HepG2 (cell line): Measurements from ENCODE around the gene AKR1C2. TPM values are rescaled to one million over a fixed set of nuclear protein-coding genes. Genes with fewer than 3 reads are reported as not detected.

Experiments used
- ATAC-seq: fragments of 200-7000 bp; cut with Tn5 transposase; 3 replicates; pipeline ENCODE4 v1.9.1; 2020; ENCODE audit warnings: mild to moderate bottlenecking, moderate library complexity
- BruUV-seq: library from RNA; stranded (reverse); fragments of 400-500 nt; replicated peaks from 2 replicates; lab custom pipeline; 2021; lab: Mats Ljungman, UMichigan
- CTCF ChIA-PET: fragments of 300-600 bp; formaldehyde crosslinking; extraction: SDS; loops from one replicate; lab custom pipeline; 2021; ENCODE audit warnings: low total read pairs, inconsistent platforms, low intra/inter-chr PET ratio; lab: Yijun Ruan, JAX
- POLR2A ChIA-PET: fragments of 350-600 bp; sonication (Branson Sonifier 250); formaldehyde crosslinking; loops from one replicate; lab custom pipeline; 2020; ENCODE audit warnings: antibody characterized with exemption, inconsistent platforms; lab: Yijun Ruan, JAX
- DNase-seq: peaks from one replicate; pipeline ENCODE4 v3.0.0-alpha.2; 2015; ENCODE audit warnings: low spot score
- FAIRE-seq: peaks from 3 replicates; lab custom pipeline; 2011; peaks lifted over from hg19 to GRCh38; lab: Jason Lieb, UNC
- H2AFZ ChIP-seq: one replicate; pipeline ENCODE4 v1.6.1; 2011; ENCODE audit warnings: low read length, inconsistent platforms
- H3K27ac ChIP-seq: fragments of 300-600 bp; 3 replicates; pipeline ENCODE4 v1.8.0; 2011; ENCODE audit warnings: mixed run types, mild to moderate bottlenecking, mixed read lengths, low read length, inconsistent platforms; ENCODE audit not compliant: insufficient read depth; ENCODE audit errors: extremely low read length
- H3K27me3 ChIP-seq, 2 experiments: fragments of 200-600 bp in 1 of 2; 2 replicates in 1 of 2; 3 replicates in 1 of 2; pipeline versions ENCODE4 v1.6.0 to v1.8.0; 2011; ENCODE audit warnings: low read length in 2 of 2, mild to moderate bottlenecking in 2 of 2, moderate library complexity in 2 of 2, inconsistent platforms in 1 of 2; ENCODE audit not compliant: insufficient read depth in 2 of 2, control insufficient read depth in 1 of 2
- H3K36me3 ChIP-seq, 2 experiments: fragments of 200-600 bp in 1 of 2; replicated peaks in 1 of 2; 2 replicates in 1 of 2; 3 replicates in 1 of 2; pipeline versions ENCODE4 v1.5.1 to v1.8.0; 2011; ENCODE audit warnings: low read length in 2 of 2, inconsistent platforms in 1 of 2; ENCODE audit not compliant: insufficient read depth in 2 of 2, control insufficient read depth in 1 of 2
- H3K4me1 ChIP-seq: 2 replicates; pipeline ENCODE4 v1.5.1; 2012; ENCODE audit warnings: low read length, inconsistent platforms; ENCODE audit not compliant: insufficient read depth
- H3K4me2 ChIP-seq: 2 replicates; pipeline ENCODE4 v1.6.0; 2011; ENCODE audit warnings: low read depth, low read length, inconsistent platforms
- H3K4me3 ChIP-seq, 3 experiments: fragments of 200-600 bp in 1 of 3; sonication (generic), shearing (Covaris generic) in 1 of 3; replicated peaks in 1 of 3; 2 replicates each; pipeline ENCODE4 v1.5.1; 2011 to 2016; ENCODE audit warnings: low read length in 3 of 3, inconsistent platforms in 2 of 3, low read depth in 2 of 3, mild to moderate bottlenecking in 2 of 3, control low read depth in 1 of 3, mixed read lengths in 1 of 3; ENCODE audit not compliant: insufficient read depth in 1 of 3
- H3K79me2 ChIP-seq: one replicate; pipeline ENCODE4 v1.6.1; 2011; ENCODE audit warnings: low read length, inconsistent platforms; ENCODE audit not compliant: insufficient read depth
- H3K9ac ChIP-seq: 2 replicates; pipeline ENCODE4 v1.6.0; 2011; ENCODE audit warnings: mild to moderate bottlenecking, low read depth, low read length, inconsistent platforms; ENCODE audit not compliant: insufficient read depth
- H3K9me3 ChIP-seq: 2 replicates; pipeline ENCODE4 v1.5.1; 2012; ENCODE audit warnings: mild to moderate bottlenecking, low read length
- H4K20me1 ChIP-seq: 2 replicates; pipeline ENCODE4 v1.6.0; 2011; ENCODE audit warnings: inconsistent platforms, mild to moderate bottlenecking, low read length, moderate library complexity; ENCODE audit not compliant: insufficient read depth
- ARNT ChIP-seq: fragments of 450-650 bp; IDR thresholded peaks from 2 replicates; pipeline ENCODE4 v1.6.1; 2017
- ATRX ChIP-seq: sonication (generic); formaldehyde crosslinking; IDR thresholded peaks from 2 replicates; pipeline ENCODE4 v1.4.0; 2020; ENCODE audit warnings: missing genetic modification reagents, borderline replicate concordance
- DNMT3B ChIP-seq: conservative IDR thresholded peaks from 2 replicates; pipeline ENCODE4 v1.6.1; 2016; ENCODE audit warnings: missing biosample characterization, control low read depth
- FOSL1 ChIP-seq: sonication (generic); formaldehyde crosslinking; IDR thresholded peaks from 2 replicates; pipeline ENCODE4 v1.9.0; 2021; ENCODE audit warnings: missing genetic modification reagents, borderline replicate concordance
- GATAD1 ChIP-seq: IDR thresholded peaks from 2 replicates; pipeline ENCODE4 v1.6.1; 2016; ENCODE audit warnings: missing genetic modification reagents, missing compliant biosample characterization
- MTA3 ChIP-seq: sonication (generic); formaldehyde crosslinking; IDR thresholded peaks from 2 replicates; pipeline ENCODE4 v1.4.0; 2020; ENCODE audit warnings: missing genetic modification reagents
- PCBP1 ChIP-seq: fragments of 200-400 bp; formaldehyde crosslinking; IDR thresholded peaks from 2 replicates; pipeline ENCODE4 v1.6.1; 2017; ENCODE audit warnings: mild to moderate bottlenecking, low read depth, low read length, borderline replicate concordance
- POLR2A ChIP-seq, 2 experiments: IDR thresholded peaks; 2 replicates each; pipeline ENCODE4 v1.6.1; 2011; ENCODE audit warnings: low read depth in 2 of 2, low read length in 2 of 2, mild to moderate bottlenecking in 1 of 2, moderate library complexity in 1 of 2; ENCODE audit not compliant: insufficient read depth in 1 of 2
- TOE1 ChIP-seq: sonication (generic); formaldehyde crosslinking; IDR thresholded peaks from 2 replicates; pipeline ENCODE4 v1.4.0; 2020; ENCODE audit warnings: mild to moderate bottlenecking, missing genetic modification reagents
- WIZ ChIP-seq: sonication (generic); formaldehyde crosslinking; IDR thresholded peaks from 2 replicates; pipeline ENCODE4 v1.5.1; 2020; ENCODE audit warnings: mild to moderate bottlenecking, missing genetic modification reagents
- ZBTB20 ChIP-seq: sonication (generic); formaldehyde crosslinking; IDR thresholded peaks from 2 replicates; pipeline ENCODE4 v1.8.1; 2023; ENCODE audit warnings: missing genetic modification reagents, low read depth, mild to moderate bottlenecking, borderline replicate concordance
- ZBTB7B ChIP-seq: sonication (generic); formaldehyde crosslinking; IDR thresholded peaks from 2 replicates; pipeline ENCODE4 v1.4.0; 2020; ENCODE audit warnings: missing genetic modification reagents
- ZNF329 ChIP-seq: sonication (generic); formaldehyde crosslinking; IDR thresholded peaks from 2 replicates; pipeline ENCODE4 v1.9.0; 2021; ENCODE audit warnings: low read depth, mild to moderate bottlenecking, missing genetic modification reagents
- ZNF737 ChIP-seq: sonication (generic); formaldehyde crosslinking; IDR thresholded peaks from 2 replicates; pipeline ENCODE4 v1.5.0; 2020; ENCODE audit warnings: missing genetic modification reagents, mild to moderate bottlenecking, borderline replicate concordance
- ZNF747 ChIP-seq: sonication (generic); formaldehyde crosslinking; IDR thresholded peaks from 2 replicates; pipeline ENCODE4 v1.8.1; 2023; ENCODE audit warnings: missing genetic modification reagents, mild to moderate bottlenecking, borderline replicate concordance
- ZSCAN9 ChIP-seq: IDR thresholded peaks from 2 replicates; pipeline ENCODE4 v1.6.1; 2016; ENCODE audit warnings: borderline replicate concordance
- WGBS: methylation state at CpG from one replicate; pipeline ENCODE4 v1.1.6; 2017; ENCODE audit warnings: low lambda C conversion rate; 5-methylcytosine and 5-hydroxymethylcytosine counted together
- in situ Hi-C: cut with HindIII; loops from 2 replicates; pipeline ENCODE4 v1.10.0; 2017; ENCODE audit warnings: low pct_unique_long_range_greater_than_20kb; ENCODE audit not compliant: extremely low pct_ligation_motif_present
- intact Hi-C: fragments of 100-400 bp; cut with micrococcal nuclease; formaldehyde crosslinking; loops from one replicate; pipeline ENCODE4 v1.10.0; 2022; ENCODE audit not compliant: unreplicated experiment
- polyA plus RNA-seq, 8 experiments: library from polyadenylated mRNA; depleted of rRNA in 3 of 8; stranded (reverse) in 7 of 8; unstranded in 1 of 8; fragments of >200 nt; fragmentation: Illumina TruSeq in 4 of 8; extraction: Trizol in 4 of 8; gene quantifications; 2 replicates each; pipeline versions ENCODE4 v1.2.1 to v1.2.3, GENCODE V29; 2011 to 2016; ENCODE audit warnings: low read depth in 4 of 8, missing spikeins in 1 of 8, mixed read lengths in 1 of 8; ENCODE audit not compliant: insufficient read depth in 1 of 8
- total RNA-seq, 5 experiments: library from RNA; depleted of rRNA; stranded (reverse); fragments of >200 nt; fragmentation: Illumina TruSeq; extraction: Trizol; gene quantifications; 2 replicates each; pipeline ENCODE4 v1.2.3, GENCODE V29; 2016; ENCODE audit warnings: low read depth in 1 of 5
- TF ChIP-seq, protein P1 (sequence below): sonication (generic); formaldehyde crosslinking; IDR thresholded peaks from 2 replicates; pipeline ENCODE4 v1.4.0; 2020; ENCODE audit warnings: mild to moderate bottlenecking, missing genetic modification reagents
- TF ChIP-seq, protein P2 (sequence below): sonication (generic); formaldehyde crosslinking; IDR thresholded peaks from 2 replicates; pipeline ENCODE4 v1.8.0; 2022; ENCODE audit warnings: missing genetic modification reagents, mild to moderate bottlenecking, borderline replicate concordance
- TF ChIP-seq, protein P3 (sequence below): sonication (generic); formaldehyde crosslinking; IDR thresholded peaks from 2 replicates; pipeline ENCODE4 v1.4.0; 2020; ENCODE audit warnings: mild to moderate bottlenecking, low read depth, missing genetic modification reagents
- TF ChIP-seq, protein P4 (sequence below): sonication (generic); formaldehyde crosslinking; IDR thresholded peaks from 2 replicates; pipeline ENCODE4 v1.4.0; 2020; ENCODE audit warnings: low read depth, missing genetic modification reagents

Gene AKR1C2
- total and polyA plus RNA-seq, 2 of the 13 experiments (the other 11 are each of a cell fraction or from before 2014, with no cell fraction given): 140 to 900 TPM

DNA sequence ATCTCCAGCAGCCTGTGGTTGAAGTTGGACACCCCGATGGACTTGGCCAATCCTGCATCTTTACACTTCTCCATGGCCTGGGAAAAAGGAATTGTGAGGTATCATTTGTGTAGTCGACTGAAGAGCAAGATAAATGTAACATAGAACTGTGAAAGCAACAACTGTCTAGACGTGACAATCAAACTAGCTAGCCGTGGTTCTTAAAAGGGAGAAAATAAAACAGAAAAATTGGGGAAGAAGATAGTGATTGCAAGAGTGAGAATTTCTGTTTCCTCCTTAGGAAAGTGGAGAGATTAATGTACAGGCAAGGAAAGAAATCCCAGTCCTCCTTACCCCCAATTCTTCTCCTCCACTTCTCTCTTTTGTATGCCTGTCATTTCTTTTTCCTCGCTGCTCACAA lies 5.0 kb downstream of the AKR1C2 start:
- POLR2A ChIA-PET: no interaction called here
- no peak overlapping the region for H3K4me3 ChIP-seq

More for the DNA sequence above, 5.0 kb downstream of the AKR1C2 start:
- ATAC-seq (no peak), FAIRE-seq (no peak), DNase-seq (no peak)
- Histone ChIP-seq H3K4me1 (0 out of 2 replicates have a peak, but pooled peaks cover 15% of the 10 kb centered on the region), H3K36me3 (peaks cover 0 to 3% of the 10 kb centered on the region in 2 experiments; a peak in 2 of 5 replicates), H4K20me1 (no peaks in the 10 kb centered on the region), H3K27ac (no peak overlapping the region), H2AFZ (no peak overlapping the region), H3K27me3 (no peaks in the 10 kb centered on the region), H3K4me2 (no peak overlapping the region), H3K79me2 (peaks cover 16% of the 10 kb centered on the region), H3K9ac (no peak overlapping the region), H3K9me3 (no peaks in the 10 kb centered on the region)
- TF ChIP-seq ZNF329 (CRISPR knock-in tag) (no peak), ZBTB7B (CRISPR knock-in tag) (no peak), GATAD1 (no peak), POLR2A (IDR thresholded peaks at IDR 0.05; ENCODE audit: insufficient read depth in 1 of 2, low read depth in 2 of 2, low read length in 2 of 2) (no peak), ARNT (no peak), WIZ (no peak), ZBTB20 (CRISPR knock-in tag) (no peak), PCBP1 (no peak), MTA3 (CRISPR knock-in tag) (no peak), ZNF737 (CRISPR knock-in tag) (no peak), FOSL1 (CRISPR knock-in tag) (no peak), ZNF747 (CRISPR knock-in tag) (no peak), DNMT3B (no peak), TOE1 (CRISPR knock-in tag) (no peak), ATRX (CRISPR knock-in tag) (no peak), ZSCAN9 (no peak)
- TF ChIP-seq, protein P1, sequence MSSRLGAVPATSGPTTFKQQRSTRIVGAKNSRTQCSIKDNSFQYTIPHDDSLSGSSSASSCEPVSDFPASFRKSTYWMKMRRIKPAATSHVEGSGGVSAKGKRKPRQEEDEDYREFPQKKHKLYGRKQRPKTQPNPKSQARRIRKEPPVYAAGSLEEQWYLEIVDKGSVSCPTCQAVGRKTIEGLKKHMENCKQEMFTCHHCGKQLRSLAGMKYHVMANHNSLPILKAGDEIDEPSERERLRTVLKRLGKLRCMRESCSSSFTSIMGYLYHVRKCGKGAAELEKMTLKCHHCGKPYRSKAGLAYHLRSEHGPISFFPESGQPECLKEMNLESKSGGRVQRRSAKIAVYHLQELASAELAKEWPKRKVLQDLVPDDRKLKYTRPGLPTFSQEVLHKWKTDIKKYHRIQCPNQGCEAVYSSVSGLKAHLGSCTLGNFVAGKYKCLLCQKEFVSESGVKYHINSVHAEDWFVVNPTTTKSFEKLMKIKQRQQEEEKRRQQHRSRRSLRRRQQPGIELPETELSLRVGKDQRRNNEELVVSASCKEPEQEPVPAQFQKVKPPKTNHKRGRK (CRISPR knock-in tag): no peak
- TF ChIP-seq, protein P2, sequence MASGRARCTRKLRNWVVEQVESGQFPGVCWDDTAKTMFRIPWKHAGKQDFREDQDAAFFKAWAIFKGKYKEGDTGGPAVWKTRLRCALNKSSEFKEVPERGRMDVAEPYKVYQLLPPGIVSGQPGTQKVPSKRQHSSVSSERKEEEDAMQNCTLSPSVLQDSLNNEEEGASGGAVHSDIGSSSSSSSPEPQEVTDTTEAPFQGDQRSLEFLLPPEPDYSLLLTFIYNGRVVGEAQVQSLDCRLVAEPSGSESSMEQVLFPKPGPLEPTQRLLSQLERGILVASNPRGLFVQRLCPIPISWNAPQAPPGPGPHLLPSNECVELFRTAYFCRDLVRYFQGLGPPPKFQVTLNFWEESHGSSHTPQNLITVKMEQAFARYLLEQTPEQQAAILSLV (CRISPR knock-in tag): no peak
- TF ChIP-seq, protein P3, sequence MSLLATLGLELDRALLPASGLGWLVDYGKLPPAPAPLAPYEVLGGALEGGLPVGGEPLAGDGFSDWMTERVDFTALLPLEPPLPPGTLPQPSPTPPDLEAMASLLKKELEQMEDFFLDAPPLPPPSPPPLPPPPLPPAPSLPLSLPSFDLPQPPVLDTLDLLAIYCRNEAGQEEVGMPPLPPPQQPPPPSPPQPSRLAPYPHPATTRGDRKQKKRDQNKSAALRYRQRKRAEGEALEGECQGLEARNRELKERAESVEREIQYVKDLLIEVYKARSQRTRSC (CRISPR knock-in tag): no peak
- TF ChIP-seq, protein P4, sequence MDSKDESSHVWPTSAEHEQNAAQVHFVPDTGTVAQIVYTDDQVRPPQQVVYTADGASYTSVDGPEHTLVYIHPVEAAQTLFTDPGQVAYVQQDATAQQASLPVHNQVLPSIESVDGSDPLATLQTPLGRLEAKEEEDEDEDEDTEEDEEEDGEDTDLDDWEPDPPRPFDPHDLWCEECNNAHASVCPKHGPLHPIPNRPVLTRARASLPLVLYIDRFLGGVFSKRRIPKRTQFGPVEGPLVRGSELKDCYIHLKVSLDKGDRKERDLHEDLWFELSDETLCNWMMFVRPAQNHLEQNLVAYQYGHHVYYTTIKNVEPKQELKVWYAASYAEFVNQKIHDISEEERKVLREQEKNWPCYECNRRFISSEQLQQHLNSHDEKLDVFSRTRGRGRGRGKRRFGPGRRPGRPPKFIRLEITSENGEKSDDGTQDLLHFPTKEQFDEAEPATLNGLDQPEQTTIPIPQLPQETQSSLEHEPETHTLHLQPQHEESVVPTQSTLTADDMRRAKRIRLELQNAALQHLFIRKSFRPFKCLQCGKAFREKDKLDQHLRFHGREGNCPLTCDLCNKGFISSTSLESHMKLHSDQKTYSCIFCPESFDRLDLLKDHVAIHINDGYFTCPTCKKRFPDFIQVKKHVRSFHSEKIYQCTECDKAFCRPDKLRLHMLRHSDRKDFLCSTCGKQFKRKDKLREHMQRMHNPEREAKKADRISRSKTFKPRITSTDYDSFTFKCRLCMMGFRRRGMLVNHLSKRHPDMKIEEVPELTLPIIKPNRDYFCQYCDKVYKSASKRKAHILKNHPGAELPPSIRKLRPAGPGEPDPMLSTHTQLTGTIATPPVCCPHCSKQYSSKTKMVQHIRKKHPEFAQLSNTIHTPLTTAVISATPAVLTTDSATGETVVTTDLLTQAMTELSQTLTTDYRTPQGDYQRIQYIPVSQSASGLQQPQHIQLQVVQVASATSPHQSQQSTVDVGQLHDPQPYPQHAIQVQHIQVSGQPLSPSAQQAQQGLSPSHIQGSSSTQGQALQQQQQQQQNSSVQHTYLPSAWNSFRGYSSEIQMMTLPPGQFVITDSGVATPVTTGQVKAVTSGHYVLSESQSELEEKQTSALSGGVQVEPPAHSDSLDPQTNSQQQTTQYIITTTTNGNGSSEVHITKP (CRISPR knock-in tag): no peak
- intact Hi-C loops: no loop called here
- 80% methylated on average over 5 of the region's 5 CpGs for WGBS
- in situ Hi-C loops: no loop called here
- CTCF ChIA-PET: no interaction called here
- no TSS peak for BruUV-seq
